Adrenal gland (tissue), 12 donors: ENCODE measurements around the gene B4GAT1. TPM values are rescaled to one million over a fixed set of nuclear protein-coding genes. Genes with fewer than 3 reads are reported as not detected.

Experiments
- DNase-seq, 7 donors: peaks; one replicate each; pipeline ENCODE4 v3.0.0-alpha.2; 2019 to 2020
- H3K27ac ChIP-seq, 5 donors: fragments of 200-600 bp; sonication (generic) in 4 of 5; 1 replicate in 3 of 5; 2 replicates in 2 of 5; pipeline versions ENCODE4 v1.5.1 to v1.8.0; 2016 to 2020; ENCODE audit warnings: mild to moderate bottlenecking in 1 of 5
- H3K27me3 ChIP-seq: fragments of 200-600 bp; 2 replicates; pipeline ENCODE4 v1.8.0; 2021
- H3K36me3 ChIP-seq, 2 donors: fragments of 200-600 bp; replicated peaks in 1 of 2; 1 replicate in 1 of 2; 2 replicates in 1 of 2; pipeline versions ENCODE4 v1.5.1 to v1.8.0; 2018 to 2022
- H3K4me1 ChIP-seq, 2 donors: fragments of 200-600 bp; replicated peaks in 1 of 2; 1 replicate in 1 of 2; 2 replicates in 1 of 2; pipeline versions ENCODE4 v1.5.1 to v1.8.0; 2018 to 2021
- H3K4me3 ChIP-seq, 4 donors: fragments of 200-600 bp; sonication (generic) in 3 of 4; one replicate each; pipeline ENCODE4 v1.5.1; 2016 to 2018
- H3K9me3 ChIP-seq, 3 donors: fragments of 200-600 bp; sonication (generic) in 1 of 3; replicated peaks in 1 of 3; 1 replicate in 2 of 3; 2 replicates in 1 of 3; pipeline versions ENCODE4 v1.5.1 to v1.8.0; 2016 to 2021
- CTCF ChIP-seq, 6 experiments: fragments of 450-650 bp in 4 of 6; fragments of 200-600 bp in 2 of 6; sonication (generic) in 1 of 6; IDR thresholded peaks; 1 replicate in 5 of 6; 2 replicates in 1 of 6; pipeline versions ENCODE4 v1.5.1 to v1.8.0; 2016 to 2021; ENCODE audit warnings: antibody characterized with exemption in 6 of 6, mild to moderate bottlenecking in 2 of 6, moderate library complexity in 1 of 6
- POLR2A ChIP-seq, 2 donors: fragments of 450-650 bp; IDR thresholded peaks; one replicate each; pipeline ENCODE4 v1.6.1; 2017; ENCODE audit warnings: antibody characterized with exemption in 2 of 2, mild to moderate bottlenecking in 2 of 2, moderate library complexity in 1 of 2
- WGBS, 4 donors: extraction: QIAGEN DNeasy Blood & Tissue Kit in 2 of 4; methylation state at CpG; one replicate each; pipeline versions ENCODE4 v1.1.5 to v1.1.7; 2013 to 2017; 5-methylcytosine and 5-hydroxymethylcytosine counted together
- intact Hi-C, 2 donors: fragments of 100-400 bp; cut with DNase I; formaldehyde crosslinking; loops; one replicate each; pipeline versions ENCODE4 v1.14.1 to v1.15.0; 2022 to 2023
- polyA plus RNA-seq, 3 donors: library from polyadenylated mRNA; stranded (reverse); fragments of 200-250 nt in 2 of 3; fragments of 350-450 nt in 1 of 3; fragmentation: Illumina TruSeq in 1 of 3; extraction: RNeasy Lipid Tissue Mini Kit (QIAGEN cat#74804) in 1 of 3; gene quantifications; one replicate each; pipeline ENCODE4 v1.2.3, GENCODE V29; 2013 to 2014
- total RNA-seq, 9 donors: library from RNA; depleted of rRNA in 4 of 9; stranded (reverse); fragments of >200 nt in 4 of 9; fragments of 120-200 nt in 1 of 9; fragmentation: NEBNext Ultra II Directional in 1 of 9; extraction: Animal tissue kit (Norgen Biotek cat#: 25700) in 1 of 9; gene quantifications; one replicate each; pipeline versions ENCODE4 v1.1.0 to v1.2.4, GENCODE V29; 2013 to 2023
- donor health status: healthy with polysubstance abuse.
- donor health status: Bipolar disorder and iron deficiency.
- donor health status: DM: yes; HTN: yes; CAD: no.
- donor health status: DM: no; HTN: no; CAD: no.
- donor health status: DM: no; HTN: no; CAD: no.
- donor health status: DM: yes; HTN: yes; CAD: no.

B4GAT1 gene
- total and polyA plus RNA-seq, 12 donors: 20.8 to 115 (median 44.0) TPM

DNA sequence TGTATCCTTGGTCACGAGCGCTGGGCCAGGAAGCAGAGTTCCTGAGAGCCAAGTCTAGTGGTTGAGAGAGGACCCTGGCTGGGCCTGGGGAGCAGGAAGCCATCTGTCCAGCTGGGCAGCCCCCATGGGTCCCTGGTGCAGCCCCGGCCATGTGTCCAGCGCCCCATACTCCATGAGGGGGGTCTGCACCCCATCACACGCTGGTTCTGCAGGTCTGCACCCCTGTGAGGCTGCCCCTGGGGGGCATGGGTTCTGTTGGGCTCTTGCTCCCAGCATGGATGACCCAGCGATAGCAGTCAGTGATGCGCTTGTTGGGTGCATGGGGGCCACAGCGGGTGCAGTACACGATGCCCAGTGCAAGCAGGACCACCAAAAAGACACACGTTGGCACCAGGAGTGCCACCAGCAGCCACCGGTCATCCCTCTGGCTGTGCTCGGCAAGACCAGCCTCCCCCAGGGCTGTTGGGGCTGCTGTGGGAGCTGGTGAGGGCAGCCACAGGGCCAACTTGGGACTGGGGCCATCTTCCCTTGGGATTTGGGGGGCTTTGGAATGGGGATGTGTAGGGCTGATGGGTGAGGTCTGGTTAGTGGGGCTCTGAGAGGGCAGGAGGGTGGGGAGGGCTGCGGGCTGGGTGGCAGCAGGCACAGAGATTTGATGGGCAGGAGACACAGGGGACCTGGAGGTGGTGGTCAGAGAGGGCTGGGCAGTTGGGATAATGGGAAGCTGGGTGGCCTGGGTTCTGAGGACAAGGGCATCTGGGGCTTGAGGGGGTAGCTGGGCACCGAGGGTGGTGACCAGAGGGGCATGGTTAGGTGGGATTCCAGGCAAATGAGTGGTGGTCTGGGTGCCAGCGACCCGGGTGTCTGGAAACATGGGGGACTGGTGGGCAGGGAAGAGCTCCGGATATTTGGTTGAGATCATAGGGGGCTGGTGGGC, 32.6 kb downstream of the B4GAT1 start:
- H3K4me3 ChIP-seq: peak overlapping the region in 1 of 4 donors; percentile 37
- WGBS, 4 donors: 65 to 76% (median 72%) methylated on average over 9 to 17 of the region's 17 CpGs

GRCh38 chr11:66314186-66314501, 33.3 kb downstream of the B4GAT1 start:
- Histone ChIP-seq H3K27me3 (no peaks in the 10 kb centered on the region), H3K27ac (peak overlapping the region in 2 of 5 donors; percentile 82 to 91), H3K36me3 (no peaks in the 10 kb centered on the region), H3K4me1 (peaks cover 6 to 18% of the 10 kb centered on the region in 2 donors), H3K4me3 (no peak overlapping the region), H3K9me3 (no peaks in the 10 kb centered on the region)
- intact Hi-C loops: no loop called here
- DNase-seq: no peak
- 69 to 100% (median 81%) methylated on average over 1 of the region's 1 CpG for WGBS, 4 donors
- TF ChIP-seq POLR2A (IDR thresholded peaks at IDR 0.05) (no peak), CTCF (IDR thresholded peaks at IDR 0.05) (no peak)

More for the DNA sequence above, 32.6 kb downstream of the B4GAT1 start:
- Histone ChIP-seq H3K27ac (peak overlapping the region in 2 of 5 donors; percentile 82 to 91), H3K4me1 (peaks cover 6 to 18% of the 10 kb centered on the region in 2 donors), H3K9me3 (no peaks in the 10 kb centered on the region), H3K27me3 (no peaks in the 10 kb centered on the region), H3K36me3 (no peaks in the 10 kb centered on the region)
- no peak for DNase-seq
- intact Hi-C loops: no loop called here
- no peak for TF ChIP-seq CTCF (IDR thresholded peaks at IDR 0.05)
- no peak for TF ChIP-seq POLR2A (IDR thresholded peaks at IDR 0.05)

DNA sequence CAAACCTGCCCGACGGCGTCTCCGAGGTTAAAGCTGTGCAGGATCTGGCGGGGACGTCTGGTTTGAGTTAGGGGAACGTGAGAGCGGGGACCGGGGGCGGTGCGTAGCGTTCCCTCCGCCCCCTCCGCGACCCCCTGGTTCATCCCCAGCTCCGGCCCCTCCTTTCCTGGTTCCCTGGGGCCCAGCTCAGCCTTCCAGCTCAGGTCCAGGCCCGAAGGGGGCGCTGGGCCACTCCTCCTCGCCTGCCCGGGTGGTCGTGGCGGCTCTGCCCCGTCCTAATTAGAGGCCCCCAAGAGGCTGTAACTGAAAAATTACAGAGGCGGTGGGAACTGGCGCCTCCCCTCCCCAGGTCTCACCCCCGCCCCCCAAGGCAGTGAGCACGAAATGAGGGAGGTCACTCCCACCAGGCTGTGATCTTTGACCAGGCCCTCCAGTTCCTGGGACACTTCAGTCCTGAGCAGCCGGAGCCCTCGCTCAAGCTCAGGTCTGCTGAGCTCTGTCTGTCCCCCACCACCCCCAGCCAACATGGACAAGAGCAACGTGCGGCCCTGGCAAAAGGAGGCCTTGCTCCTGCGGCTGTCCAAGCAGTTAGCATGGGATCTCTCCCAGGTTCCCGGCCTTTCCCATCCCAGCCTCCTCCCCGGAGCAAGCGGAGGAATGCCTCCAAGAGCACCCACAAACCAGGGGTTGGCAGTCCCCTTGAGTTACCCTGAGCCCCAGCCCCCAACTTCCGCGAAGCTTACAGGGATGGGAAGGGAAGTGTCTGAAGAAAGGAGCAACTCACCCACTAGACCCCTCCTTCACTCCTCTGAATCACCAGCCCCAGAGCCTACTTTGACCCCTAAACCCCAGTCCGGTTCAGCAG, 33.9 kb downstream of the B4GAT1 start:
- Histone ChIP-seq H3K27me3 (no peaks in the 10 kb centered on the region), H3K27ac (peak overlapping the region in 4 of 5 donors; percentile 30 to 91 (median 78)), H3K4me1 (peaks cover 6 to 16% of the 10 kb centered on the region in 2 donors), H3K36me3 (no peaks in the 10 kb centered on the region), H3K4me3 (peak overlapping the region in 1 of 4 donors; percentile 35), H3K9me3 (no peaks in the 10 kb centered on the region)
- DNase-seq: no peak
- intact Hi-C loops: no loop called here
- TF ChIP-seq CTCF (IDR thresholded peaks at IDR 0.05): no peak
- TF ChIP-seq POLR2A (IDR thresholded peaks at IDR 0.05): no peak
- WGBS, 4 donors: 37 to 91% (median 44%) methylated on average over 5 to 38 of the region's 38 CpGs
